Measurements from ENCODE around the gene TMEM176B.

The TMEM176B gene

DNA sequence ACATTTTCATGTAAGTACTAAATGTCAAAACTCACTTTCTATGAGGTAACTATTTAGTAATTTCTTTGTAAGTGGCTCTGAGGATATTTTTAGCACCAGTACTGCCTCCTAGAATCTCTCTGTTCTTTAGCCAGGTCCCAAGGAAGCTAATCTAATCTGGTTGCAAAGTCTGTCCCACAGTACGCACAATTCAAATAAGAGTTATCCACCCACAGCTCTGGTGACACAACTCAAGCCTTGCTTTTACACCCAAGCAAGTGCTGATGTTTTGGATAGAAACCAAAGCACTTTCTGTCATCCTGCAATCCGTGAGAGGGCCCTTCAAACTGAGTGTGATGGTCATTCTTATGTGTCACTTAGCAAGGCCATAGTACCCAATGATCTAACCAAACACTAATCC lies 48.5 kb downstream of the TMEM176B start:
- no peak for DNase-seq (ENCODE audit: low read depth)

DNA sequence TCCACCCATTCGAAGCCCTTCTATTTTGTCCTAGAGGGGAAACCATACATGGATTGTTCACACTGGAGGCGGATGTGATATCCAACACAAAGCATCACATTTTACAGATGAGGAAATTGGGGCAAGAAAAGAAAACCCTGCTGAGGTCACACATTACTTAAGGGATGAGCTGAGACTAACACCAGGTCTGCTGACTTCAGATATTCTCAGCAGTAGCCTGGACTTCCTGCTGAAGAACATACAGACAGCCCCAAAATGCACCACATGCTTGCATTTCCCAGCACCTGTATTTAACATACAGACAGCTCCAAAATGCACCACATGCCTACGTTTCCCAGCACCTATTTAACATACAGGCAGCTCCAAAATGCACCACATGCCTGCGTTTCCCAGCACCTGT lies 51.8 kb downstream of the TMEM176B start:
- DNase-seq (ENCODE audit: low read depth): no peak

DNA sequence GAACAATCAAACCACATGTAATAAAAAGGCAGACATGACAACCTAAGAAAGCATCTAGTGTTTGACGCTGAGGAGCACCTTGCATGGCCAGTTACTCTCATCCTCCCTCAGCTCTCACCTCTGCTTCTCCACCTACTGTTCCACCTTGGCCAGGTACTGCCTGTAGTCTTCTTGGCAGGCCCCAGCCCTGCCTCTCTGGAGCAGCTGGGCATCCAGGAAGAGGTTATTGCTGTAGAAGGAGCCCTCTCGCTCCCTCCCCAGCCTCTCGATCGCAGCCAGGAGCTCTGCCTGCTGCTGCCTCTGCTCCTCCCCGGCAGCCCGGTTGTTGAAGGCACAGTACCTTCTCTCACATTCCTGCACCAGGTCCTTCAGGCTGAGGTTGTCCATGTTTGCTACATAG lies 53.2 kb downstream of the TMEM176B start:
- no peak for DNase-seq (ENCODE audit: low read depth)

DNA sequence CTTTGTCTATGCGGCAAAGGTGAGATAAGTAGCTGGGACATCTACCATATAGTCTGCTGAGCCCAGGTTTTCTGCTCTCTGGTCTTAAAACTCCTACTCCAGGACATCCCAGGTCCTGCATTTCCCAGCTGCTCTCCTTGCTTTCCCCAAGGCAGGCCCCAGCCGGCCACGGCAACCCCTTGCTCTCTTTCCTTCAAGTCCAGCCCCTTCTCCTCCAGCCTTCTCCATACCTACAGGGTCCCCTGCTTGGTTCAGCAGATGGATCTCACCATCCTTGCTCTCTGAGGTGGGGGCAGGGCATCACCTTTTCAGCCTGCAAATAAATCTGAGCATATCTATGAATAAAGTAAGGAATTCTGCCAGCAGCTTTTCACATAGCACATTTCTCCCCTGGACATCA lies 54.3 kb downstream of the TMEM176B start:
- no peak for DNase-seq (ENCODE audit: low read depth)

DNA sequence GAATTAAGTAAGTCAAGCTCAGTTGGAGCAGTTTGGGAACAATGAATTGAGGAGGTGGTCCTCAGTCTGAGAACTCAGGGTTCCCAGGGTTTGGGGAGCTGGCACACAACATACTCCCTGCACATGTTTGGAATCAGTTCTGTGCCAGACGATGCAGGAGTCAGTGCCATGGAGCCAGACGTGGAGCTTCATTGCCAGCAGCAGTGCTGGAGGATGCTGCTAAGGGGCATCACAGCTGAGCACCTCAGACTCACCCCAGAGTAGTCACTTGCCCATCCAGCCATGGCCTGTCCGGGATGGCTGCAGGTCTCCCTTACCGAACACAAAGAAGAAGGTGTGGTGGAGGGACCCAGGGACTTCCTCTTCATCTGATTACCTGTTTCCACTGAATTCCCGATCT lies 55.1 kb downstream of the TMEM176B start:
- no peak for DNase-seq (ENCODE audit: low read depth)

DNA sequence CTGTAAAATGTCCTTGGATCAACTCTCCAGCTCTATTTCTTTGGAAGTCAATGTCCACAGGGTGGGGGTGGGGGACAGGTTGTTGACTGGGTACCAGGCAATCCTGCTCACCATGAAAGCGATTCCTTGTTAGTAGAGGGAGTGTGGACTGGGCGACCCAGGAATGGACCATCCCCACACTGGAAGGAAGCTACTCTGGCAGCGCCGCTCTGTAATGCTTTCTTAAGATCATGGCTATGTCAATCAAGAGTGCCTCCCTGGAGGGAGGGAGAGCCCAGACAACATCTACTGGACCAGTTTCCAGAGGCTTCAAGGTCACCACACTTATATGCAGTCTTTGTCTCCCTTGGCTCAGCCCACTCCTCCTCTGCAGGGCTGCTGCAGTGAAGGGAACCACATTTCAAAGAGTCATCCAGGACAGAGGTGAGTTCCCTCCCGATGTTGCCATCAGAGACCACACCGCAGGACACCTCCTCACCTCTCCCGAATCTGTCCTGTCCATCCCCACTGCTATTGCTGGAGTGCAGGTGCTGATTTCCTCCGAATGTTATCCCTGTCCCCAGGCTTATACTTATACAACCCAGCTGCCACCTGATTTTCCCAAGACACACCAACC lies 56.0 kb downstream of the TMEM176B start:
- no peak for DNase-seq (ENCODE audit: low read depth)

DNA sequence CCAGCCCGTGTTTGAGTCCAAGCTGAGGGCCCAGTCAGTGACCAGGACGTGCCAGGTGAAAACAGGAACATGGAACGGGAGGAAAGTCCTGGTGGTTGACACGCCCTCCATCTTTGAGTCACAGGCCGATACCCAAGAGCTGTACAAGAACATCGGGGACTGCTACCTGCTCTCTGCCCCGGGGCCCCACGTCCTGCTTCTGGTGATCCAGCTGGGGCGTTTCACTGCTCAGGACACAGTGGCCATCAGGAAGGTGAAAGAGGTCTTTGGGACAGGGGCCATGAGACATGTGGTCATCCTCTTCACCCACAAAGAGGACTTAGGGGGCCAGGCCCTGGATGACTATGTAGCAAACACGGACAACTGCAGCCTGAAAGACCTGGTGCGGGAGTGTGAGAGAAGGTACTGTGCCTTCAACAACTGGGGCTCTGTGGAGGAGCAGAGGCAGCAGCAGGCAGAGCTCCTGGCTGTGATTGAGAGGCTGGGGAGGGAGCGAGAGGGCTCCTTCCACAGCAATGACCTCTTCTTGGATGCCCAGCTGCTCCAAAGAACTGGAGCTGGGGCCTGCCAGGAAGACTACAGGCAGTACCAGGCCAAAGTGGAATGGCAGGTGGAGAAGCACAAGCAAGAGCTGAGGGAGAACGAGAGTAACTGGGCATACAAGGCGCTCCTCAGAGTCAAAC lies 57.7 kb downstream of the TMEM176B start:
- DNase-seq (ENCODE audit: low read depth): no peak

Data from stimulated activated CD8-positive, alpha-beta memory T cell treated with anti-CD3 and anti-CD28 coated beads, Interleukin-15, amount 100 ng/mL, for 24 hours (primary cell).